Adrenal gland (tissue), 12 donors: Measurements from ENCODE around the gene LRRN2. TPM values are rescaled to one million over a fixed set of nuclear protein-coding genes. Genes with fewer than 3 reads are reported as not detected.
A peak's percentile ranks its signal among the peaks of the same experiment; 100 is the strongest.

Experiments
- DNase-seq, 7 donors: peaks; one replicate each; pipeline ENCODE4 v3.0.0-alpha.2; 2019 to 2020
- H3K27ac ChIP-seq, 5 donors: fragments of 200-600 bp; sonication (generic) in 4 of 5; 1 replicate in 3 of 5; 2 replicates in 2 of 5; pipeline versions ENCODE4 v1.5.1 to v1.8.0; 2016 to 2020; ENCODE audit warnings: mild to moderate bottlenecking in 1 of 5
- H3K27me3 ChIP-seq: fragments of 200-600 bp; 2 replicates; pipeline ENCODE4 v1.8.0; 2021
- H3K36me3 ChIP-seq, 2 donors: fragments of 200-600 bp; replicated peaks in 1 of 2; 1 replicate in 1 of 2; 2 replicates in 1 of 2; pipeline versions ENCODE4 v1.5.1 to v1.8.0; 2018 to 2022
- H3K4me1 ChIP-seq, 2 donors: fragments of 200-600 bp; replicated peaks in 1 of 2; 1 replicate in 1 of 2; 2 replicates in 1 of 2; pipeline versions ENCODE4 v1.5.1 to v1.8.0; 2018 to 2021
- H3K4me3 ChIP-seq, 4 donors: fragments of 200-600 bp; sonication (generic) in 3 of 4; one replicate each; pipeline ENCODE4 v1.5.1; 2016 to 2018
- H3K9me3 ChIP-seq, 3 donors: fragments of 200-600 bp; sonication (generic) in 1 of 3; replicated peaks in 1 of 3; 1 replicate in 2 of 3; 2 replicates in 1 of 3; pipeline versions ENCODE4 v1.5.1 to v1.8.0; 2016 to 2021
- CTCF ChIP-seq, 6 experiments: fragments of 450-650 bp in 4 of 6; fragments of 200-600 bp in 2 of 6; sonication (generic) in 1 of 6; IDR thresholded peaks; 1 replicate in 5 of 6; 2 replicates in 1 of 6; pipeline versions ENCODE4 v1.5.1 to v1.8.0; 2016 to 2021; ENCODE audit warnings: antibody characterized with exemption in 6 of 6, mild to moderate bottlenecking in 2 of 6, moderate library complexity in 1 of 6
- POLR2A ChIP-seq, 2 donors: fragments of 450-650 bp; IDR thresholded peaks; one replicate each; pipeline ENCODE4 v1.6.1; 2017; ENCODE audit warnings: antibody characterized with exemption in 2 of 2, mild to moderate bottlenecking in 2 of 2, moderate library complexity in 1 of 2
- WGBS, 4 donors: extraction: QIAGEN DNeasy Blood & Tissue Kit in 2 of 4; methylation state at CpG; one replicate each; pipeline versions ENCODE4 v1.1.5 to v1.1.7; 2013 to 2017; 5-methylcytosine and 5-hydroxymethylcytosine counted together
- intact Hi-C, 2 donors: fragments of 100-400 bp; cut with DNase I; formaldehyde crosslinking; loops; one replicate each; pipeline versions ENCODE4 v1.14.1 to v1.15.0; 2022 to 2023
- polyA plus RNA-seq, 3 donors: library from polyadenylated mRNA; stranded (reverse); fragments of 200-250 nt in 2 of 3; fragments of 350-450 nt in 1 of 3; fragmentation: Illumina TruSeq in 1 of 3; extraction: RNeasy Lipid Tissue Mini Kit (QIAGEN cat#74804) in 1 of 3; gene quantifications; one replicate each; pipeline ENCODE4 v1.2.3, GENCODE V29; 2013 to 2014
- total RNA-seq, 9 donors: library from RNA; depleted of rRNA in 4 of 9; stranded (reverse); fragments of >200 nt in 4 of 9; fragments of 120-200 nt in 1 of 9; fragmentation: NEBNext Ultra II Directional in 1 of 9; extraction: Animal tissue kit (Norgen Biotek cat#: 25700) in 1 of 9; gene quantifications; one replicate each; pipeline versions ENCODE4 v1.1.0 to v1.2.4, GENCODE V29; 2013 to 2023
- donor health status: healthy with polysubstance abuse.
- donor health status: Bipolar disorder and iron deficiency.
- donor health status: DM: yes; HTN: yes; CAD: no.
- donor health status: DM: no; HTN: no; CAD: no.
- donor health status: DM: no; HTN: no; CAD: no.
- donor health status: DM: yes; HTN: yes; CAD: no.

The LRRN2 gene
- total and polyA plus RNA-seq, 12 donors, result 1.1 to 8.7 (median 3.2) TPM

- peak in 5 of 7 donors; percentile 8 to 72 (median 22) for DNase-seq
- Histone ChIP-seq H3K27ac (peak overlapping the region in 2 of 5 donors; percentile 11 to 47), H3K4me3 (peak overlapping the region in 1 of 4 donors; percentile 28), H3K9me3 (no peaks in the 10 kb centered on the region), H3K36me3 (no peaks in the 10 kb centered on the region), H3K27me3 (no peaks in the 10 kb centered on the region), H3K4me1 (no peaks in the 10 kb centered on the region)
- 45 to 63% (median 61%) methylated on average over 14 to 18 of the region's 18 CpGs for WGBS, 4 donors
- TF ChIP-seq POLR2A (IDR thresholded peaks at IDR 0.05) (no peak), CTCF (IDR thresholded peaks at IDR 0.05) (no peak)
- intact Hi-C loops, result no loop called here
These were observed 106.5 kb downstream of the LRRN2 start for GRCh38 chr1:204578867-204579664.

GRCh38 chr1:204577794-204578478 is 107.6 kb downstream of the LRRN2 start:
- H3K9me3 ChIP-seq, result no peaks in the 10 kb centered on the region
- 93 to 98% (median 94%) methylated on average over 7 to 10 of the region's 10 CpGs for WGBS, 4 donors
- intact Hi-C loops, result no loop called here
- peak overlapping the region in 1 of 5 donors; percentile 11 for H3K27ac ChIP-seq
- no peaks in the 10 kb centered on the region for H3K27me3 ChIP-seq
- no peak overlapping the region for H3K4me3 ChIP-seq
- TF ChIP-seq POLR2A (IDR thresholded peaks at IDR 0.05) (no peak), CTCF (IDR thresholded peaks at IDR 0.05) (no peak)
- H3K36me3 ChIP-seq, result no peaks in the 10 kb centered on the region
- peaks cover 0 to 5% of the 10 kb centered on the region in 2 donors for H3K4me1 ChIP-seq
- no peak for DNase-seq

- peaks cover 0 to 9% of the 10 kb centered on the region in 2 donors for H3K4me1 ChIP-seq
- no peak for TF ChIP-seq POLR2A (IDR thresholded peaks at IDR 0.05)
- H3K4me3 ChIP-seq, result no peak overlapping the region
- H3K27me3 ChIP-seq, result no peaks in the 10 kb centered on the region
- no peak for DNase-seq
- no peaks in the 10 kb centered on the region for H3K9me3 ChIP-seq
- H3K27ac ChIP-seq, result no peak overlapping the region
- no peaks in the 10 kb centered on the region for H3K36me3 ChIP-seq
- WGBS, 4 donors, result 86 to 93% (median 92%) methylated on average over 7 to 8 of the region's 8 CpGs
- intact Hi-C loops, result no loop called here
These were observed 109.1 kb downstream of the LRRN2 start for GRCh38 chr1:204576422-204576821.

- Histone ChIP-seq H3K4me1 (peaks cover 0 to 9% of the 10 kb centered on the region in 2 donors), H3K9me3 (no peaks in the 10 kb centered on the region), H3K36me3 (no peaks in the 10 kb centered on the region), H3K27me3 (no peaks in the 10 kb centered on the region), H3K4me3 (no peak overlapping the region), H3K27ac (no peak overlapping the region)
- intact Hi-C loops, result no loop called here
- WGBS, 4 donors, result 81 to 93% (median 89%) methylated on average over 13 of the region's 13 CpGs
- DNase-seq, result peak in 1 of 7 donors; percentile 31
- TF ChIP-seq CTCF (IDR thresholded peaks at IDR 0.05), result no peak
- TF ChIP-seq POLR2A (IDR thresholded peaks at IDR 0.05), result no peak
These were observed 110.0 kb downstream of the LRRN2 start for GRCh38 chr1:204575221-204576190.
